ENCODE measurements around the gene PRKCE. TPM values are rescaled to one million over a fixed set of nuclear protein-coding genes. Genes with fewer than 3 reads are reported as not detected.

PRKCE gene
- total RNA-seq, 1 donor from 2014 or later = 21.0 TPM

DNA sequence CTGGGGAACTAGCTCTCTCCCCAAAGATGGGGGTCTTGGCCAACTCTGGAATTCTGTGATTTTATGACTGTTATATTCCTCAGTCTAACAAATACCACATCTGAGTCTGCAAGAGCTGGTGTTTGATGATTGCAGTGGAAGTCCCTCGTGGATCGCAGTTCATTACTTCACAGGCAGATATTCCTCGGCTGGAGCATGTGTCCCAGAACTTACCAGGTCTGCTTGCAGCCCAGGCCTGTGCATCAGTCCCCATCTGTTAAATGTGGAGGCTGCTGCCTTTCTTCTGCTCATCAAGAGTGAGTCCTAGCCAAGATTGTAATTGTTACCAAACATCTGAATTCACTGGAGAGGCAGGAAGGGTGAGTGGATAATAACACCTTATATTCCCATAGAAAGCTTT, 55.5 kb downstream of the PRKCE start:
- no peak overlapping the region for H3K4me3 ChIP-seq (ENCODE audit: low read depth, low read length)

DNA sequence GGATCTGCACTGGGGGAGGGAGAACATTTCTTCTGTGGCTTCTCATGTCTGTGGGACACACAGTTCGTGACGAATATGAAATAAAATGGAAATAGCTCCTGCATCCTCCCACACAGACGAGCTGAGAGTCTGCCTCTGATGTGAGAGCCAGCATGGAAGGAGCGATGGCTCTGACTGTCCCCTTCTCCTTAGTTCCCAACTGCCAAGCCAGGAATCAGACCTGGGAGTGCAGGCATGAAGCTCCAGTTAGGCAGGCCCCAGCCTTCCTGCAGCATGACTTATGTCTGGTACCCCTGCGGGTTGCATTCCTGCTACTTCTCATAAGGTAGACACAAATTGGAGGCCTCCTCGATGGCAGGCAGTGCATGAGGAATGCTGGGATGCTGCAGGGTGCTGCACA, 56.2 kb downstream of the PRKCE start:
- TF ChIP-seq, protein P1, sequence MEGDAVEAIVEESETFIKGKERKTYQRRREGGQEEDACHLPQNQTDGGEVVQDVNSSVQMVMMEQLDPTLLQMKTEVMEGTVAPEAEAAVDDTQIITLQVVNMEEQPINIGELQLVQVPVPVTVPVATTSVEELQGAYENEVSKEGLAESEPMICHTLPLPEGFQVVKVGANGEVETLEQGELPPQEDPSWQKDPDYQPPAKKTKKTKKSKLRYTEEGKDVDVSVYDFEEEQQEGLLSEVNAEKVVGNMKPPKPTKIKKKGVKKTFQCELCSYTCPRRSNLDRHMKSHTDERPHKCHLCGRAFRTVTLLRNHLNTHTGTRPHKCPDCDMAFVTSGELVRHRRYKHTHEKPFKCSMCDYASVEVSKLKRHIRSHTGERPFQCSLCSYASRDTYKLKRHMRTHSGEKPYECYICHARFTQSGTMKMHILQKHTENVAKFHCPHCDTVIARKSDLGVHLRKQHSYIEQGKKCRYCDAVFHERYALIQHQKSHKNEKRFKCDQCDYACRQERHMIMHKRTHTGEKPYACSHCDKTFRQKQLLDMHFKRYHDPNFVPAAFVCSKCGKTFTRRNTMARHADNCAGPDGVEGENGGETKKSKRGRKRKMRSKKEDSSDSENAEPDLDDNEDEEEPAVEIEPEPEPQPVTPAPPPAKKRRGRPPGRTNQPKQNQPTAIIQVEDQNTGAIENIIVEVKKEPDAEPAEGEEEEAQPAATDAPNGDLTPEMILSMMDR (IDR thresholded peaks at IDR 0.05; ENCODE audit: insufficient read depth, low read length, poor library complexity, severe bottlenecking) = no peak
- DNase-seq (ENCODE audit: low read depth) = no peak
- Histone ChIP-seq H3K27me3 (ENCODE audit: control insufficient read depth, insufficient read depth, low read length) (no peaks in the 10 kb centered on the region), H3K36me3 (ENCODE audit: control insufficient read depth, insufficient read depth, low read length) (no peaks in the 10 kb centered on the region), H3K4me3 (ENCODE audit: low read depth, low read length) (no peak overlapping the region)

More for the DNA sequence above, 55.5 kb downstream of the PRKCE start:
- TF ChIP-seq, protein P1 (IDR thresholded peaks at IDR 0.05; ENCODE audit: insufficient read depth, low read length, poor library complexity, severe bottlenecking) = no peak
- DNase-seq (ENCODE audit: low read depth) = no peak
- Histone ChIP-seq H3K36me3 (ENCODE audit: control insufficient read depth, insufficient read depth, low read length) (no peaks in the 10 kb centered on the region), H3K27me3 (ENCODE audit: control insufficient read depth, insufficient read depth, low read length) (no peaks in the 10 kb centered on the region)

DNA sequence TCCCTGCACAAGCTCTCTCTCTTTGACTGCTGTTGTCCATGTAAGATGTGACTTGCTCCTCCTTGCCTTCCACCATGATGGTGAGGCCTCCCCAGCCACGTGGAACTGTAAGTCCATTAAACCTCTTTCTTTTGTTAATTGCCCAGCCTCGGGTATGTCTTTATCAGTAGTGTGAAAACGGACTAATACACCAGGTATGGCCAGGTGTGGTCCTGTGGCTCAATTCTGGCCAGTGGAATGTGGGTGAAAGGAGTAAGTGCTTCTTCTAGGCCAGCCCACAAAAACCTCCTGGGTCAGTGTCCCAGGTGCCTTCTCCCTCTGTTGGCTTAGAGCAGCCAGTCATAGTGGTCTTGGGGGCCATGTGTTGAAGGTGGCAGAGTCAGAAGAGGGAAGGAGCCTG, 57.0 kb downstream of the PRKCE start:
- no peaks in the 10 kb centered on the region for H3K36me3 ChIP-seq (ENCODE audit: control insufficient read depth, insufficient read depth, low read length)
- no peak overlapping the region for H3K4me3 ChIP-seq (ENCODE audit: low read depth, low read length)
- TF ChIP-seq, protein P1 (IDR thresholded peaks at IDR 0.05; ENCODE audit: insufficient read depth, low read length, poor library complexity, severe bottlenecking) = no peak
- DNase-seq (ENCODE audit: low read depth) = no peak
- H3K27me3 ChIP-seq (ENCODE audit: control insufficient read depth, insufficient read depth, low read length) = no peaks in the 10 kb centered on the region

DNA sequence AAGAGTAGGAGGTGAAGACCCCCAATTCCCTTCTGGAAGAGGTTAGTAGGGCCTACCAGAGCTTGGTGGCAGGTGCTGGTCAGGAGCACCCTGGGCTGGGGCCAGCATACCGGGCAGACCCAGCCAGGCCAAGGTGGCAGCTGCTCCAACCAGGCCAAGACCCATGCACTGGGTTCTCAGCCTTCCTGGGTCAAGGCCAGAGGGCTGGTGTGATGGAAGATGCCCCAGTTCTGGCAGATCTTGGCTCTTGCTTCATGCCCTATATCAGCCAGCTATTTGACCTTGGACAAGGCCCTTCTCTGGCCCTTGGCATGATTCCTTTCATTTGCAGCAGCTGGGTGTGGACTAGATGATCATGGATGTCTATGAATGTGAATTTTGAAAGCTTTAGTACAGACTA, 57.7 kb downstream of the PRKCE start:
- no peak for DNase-seq (ENCODE audit: low read depth)
- H3K4me3 ChIP-seq (ENCODE audit: low read depth, low read length) = no peak overlapping the region
- H3K27me3 ChIP-seq (ENCODE audit: control insufficient read depth, insufficient read depth, low read length) = no peaks in the 10 kb centered on the region
- no peaks in the 10 kb centered on the region for H3K36me3 ChIP-seq (ENCODE audit: control insufficient read depth, insufficient read depth, low read length)
- TF ChIP-seq, protein P1 (IDR thresholded peaks at IDR 0.05; ENCODE audit: insufficient read depth, low read length, poor library complexity, severe bottlenecking) = no peak

DNA sequence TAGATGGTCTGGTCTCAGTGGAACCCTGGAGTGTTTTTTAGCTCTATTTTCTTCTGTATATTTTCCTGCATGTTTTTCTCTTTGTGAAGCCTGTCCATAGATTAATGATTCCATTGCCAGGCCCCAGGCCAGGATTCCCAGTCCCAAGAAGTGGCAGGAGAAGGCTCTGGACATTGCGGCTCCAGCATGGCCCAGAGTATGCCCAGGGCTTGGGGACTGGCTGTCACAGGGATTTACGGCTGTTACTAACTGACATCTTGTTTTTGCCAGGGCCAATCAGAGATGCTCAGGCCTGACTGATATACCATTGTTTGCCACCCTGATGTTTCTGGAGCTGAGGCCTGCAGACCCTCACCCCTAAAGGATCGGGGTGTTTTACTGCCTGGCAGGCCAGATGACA, 59.0 kb downstream of the PRKCE start:
- TF ChIP-seq, protein P1 (IDR thresholded peaks at IDR 0.05; ENCODE audit: insufficient read depth, low read length, poor library complexity, severe bottlenecking) = no peak
- DNase-seq (ENCODE audit: low read depth) = no peak
- Histone ChIP-seq H3K36me3 (ENCODE audit: control insufficient read depth, insufficient read depth, low read length) (no peaks in the 10 kb centered on the region), H3K4me3 (ENCODE audit: low read depth, low read length) (no peak overlapping the region), H3K27me3 (ENCODE audit: control insufficient read depth, insufficient read depth, low read length) (no peaks in the 10 kb centered on the region)

DNA sequence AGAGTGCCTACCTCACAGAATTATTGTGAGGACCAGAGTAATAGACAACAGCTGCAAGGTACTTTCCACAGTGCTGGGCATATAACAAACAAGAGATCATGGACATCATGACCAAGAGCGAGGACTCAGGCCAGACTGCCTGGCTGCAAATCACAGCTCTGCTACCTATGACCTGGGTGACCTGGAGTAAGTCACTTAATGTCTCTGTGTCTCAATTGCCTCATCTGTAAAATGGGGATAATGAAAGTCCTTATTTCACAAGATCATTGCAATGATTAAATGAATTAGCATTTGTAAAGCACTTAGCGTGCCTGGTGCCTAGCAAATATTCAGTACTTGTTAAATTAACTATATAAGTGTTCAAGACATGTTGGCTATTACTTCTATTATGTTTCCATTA, 59.7 kb downstream of the PRKCE start:
- DNase-seq (ENCODE audit: low read depth) = no peak
- TF ChIP-seq, protein P1 (IDR thresholded peaks at IDR 0.05; ENCODE audit: insufficient read depth, low read length, poor library complexity, severe bottlenecking) = no peak
- Histone ChIP-seq H3K27me3 (ENCODE audit: control insufficient read depth, insufficient read depth, low read length) (no peaks in the 10 kb centered on the region), H3K4me3 (ENCODE audit: low read depth, low read length) (no peak overlapping the region), H3K36me3 (ENCODE audit: control insufficient read depth, insufficient read depth, low read length) (no peaks in the 10 kb centered on the region)
